ENCODE results near the gene NDUFB3. TPM values are rescaled to one million over a fixed set of nuclear protein-coding genes. Genes with fewer than 3 reads are reported as not detected.
"Not testable (repeated sequence)": the region's sequence is repeated elsewhere in the genome, so short reads cannot be mapped to it uniquely, and the experiment has no call there.

NDUFB3 gene
- total RNA-seq, 2 donors from 2014 or later, result 104 to 124 TPM

DNA sequence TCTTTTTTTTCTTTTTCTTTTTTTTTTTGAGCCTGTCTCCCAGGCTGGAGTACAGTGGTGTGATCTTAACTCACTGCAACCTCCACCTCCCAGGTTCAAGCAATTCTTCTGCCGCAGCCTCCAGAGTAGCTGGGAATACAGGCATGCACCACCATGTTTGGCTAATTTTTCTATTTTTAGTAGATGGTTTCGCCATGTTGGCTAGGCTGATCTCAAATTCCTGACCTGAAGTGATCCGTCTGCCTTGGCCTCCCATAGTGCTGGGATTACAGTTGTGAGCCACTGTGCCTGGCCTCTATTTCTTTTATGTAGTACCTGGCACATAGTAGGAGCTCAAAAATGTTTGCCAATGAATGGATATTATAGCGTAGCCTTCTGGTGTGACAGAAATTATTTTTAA, 37.4 kb downstream of the NDUFB3 start:
- no peak overlapping the region for H3K27ac Mint-ChIP-seq
- DNase-seq (ENCODE audit: low spot score) (no peak), ATAC-seq (no peak)
- H3K4me1 Mint-ChIP-seq (ENCODE audit: low read depth in 2 of 2), result peaks cover 5 to 20% of the 10 kb centered on the region in 2 donors
- H3K4me3 Mint-ChIP-seq, result no peak overlapping the region
- H3K9me3 Mint-ChIP-seq, result no peaks in the 10 kb centered on the region
- H3K36me3 Mint-ChIP-seq, result no peaks in the 10 kb centered on the region
- H3K27me3 Mint-ChIP-seq, result no peaks in the 10 kb centered on the region

DNA sequence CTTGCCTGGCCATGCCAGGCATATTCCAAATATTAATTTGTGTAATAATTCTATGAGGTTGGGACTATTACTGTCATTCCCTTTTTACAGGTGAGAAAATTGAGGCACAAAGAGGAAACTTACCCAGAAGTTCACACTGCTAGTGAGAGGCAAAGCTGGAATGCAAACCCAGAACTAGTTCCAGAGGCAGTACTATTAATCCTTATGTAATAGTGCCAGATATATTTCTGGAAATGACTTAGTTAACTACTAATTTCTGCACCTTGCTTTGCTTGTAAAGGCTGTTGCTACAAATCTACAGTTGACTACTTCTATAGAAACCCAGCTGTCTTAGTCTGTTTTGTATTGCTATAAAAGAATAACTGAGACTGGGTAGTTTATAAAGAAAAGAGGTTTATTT, 38.8 kb downstream of the NDUFB3 start:
- peaks cover 16 to 34% of the 10 kb centered on the region in 2 donors for H3K4me1 Mint-ChIP-seq (ENCODE audit: low read depth in 2 of 2)

DNA sequence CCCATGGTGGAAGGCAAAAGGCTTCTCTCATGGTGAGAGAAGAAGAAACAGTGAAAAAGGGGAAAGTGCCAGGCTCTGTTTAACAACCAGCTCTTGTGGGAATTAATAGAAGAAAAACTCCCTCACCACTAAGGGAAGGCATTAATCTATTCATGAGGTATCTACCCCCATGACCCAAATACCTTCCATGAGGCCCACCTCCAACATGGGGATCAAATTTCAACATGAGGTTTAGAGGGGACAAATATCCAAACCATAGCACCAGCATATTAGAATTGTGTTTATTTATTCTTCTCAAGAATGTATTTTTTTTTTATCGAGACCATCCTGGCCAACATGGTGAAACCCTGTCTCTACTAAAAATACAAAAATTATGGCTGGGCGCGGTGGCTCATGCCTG, 39.3 kb downstream of the NDUFB3 start:
- Mint-ChIP-seq H3K4me3 (no peak overlapping the region), H3K36me3 (peaks cover 6% of the 10 kb centered on the region), H3K4me1 (ENCODE audit: low read depth in 2 of 2) (peaks cover 21 to 39% of the 10 kb centered on the region in 2 donors), H3K9me3 (no peaks in the 10 kb centered on the region), H3K27ac (no peak overlapping the region), H3K27me3 (no peaks in the 10 kb centered on the region)
- no peak for ATAC-seq
- DNase-seq (ENCODE audit: low spot score), result no peak

More for the DNA sequence above, 38.8 kb downstream of the NDUFB3 start:
- ATAC-seq (no peak), DNase-seq (ENCODE audit: low spot score) (no peak)
- Mint-ChIP-seq H3K9me3 (no peaks in the 10 kb centered on the region), H3K27me3 (no peaks in the 10 kb centered on the region), H3K36me3 (peaks cover 6% of the 10 kb centered on the region), H3K4me3 (no peak overlapping the region), H3K27ac (no peak overlapping the region)

DNA sequence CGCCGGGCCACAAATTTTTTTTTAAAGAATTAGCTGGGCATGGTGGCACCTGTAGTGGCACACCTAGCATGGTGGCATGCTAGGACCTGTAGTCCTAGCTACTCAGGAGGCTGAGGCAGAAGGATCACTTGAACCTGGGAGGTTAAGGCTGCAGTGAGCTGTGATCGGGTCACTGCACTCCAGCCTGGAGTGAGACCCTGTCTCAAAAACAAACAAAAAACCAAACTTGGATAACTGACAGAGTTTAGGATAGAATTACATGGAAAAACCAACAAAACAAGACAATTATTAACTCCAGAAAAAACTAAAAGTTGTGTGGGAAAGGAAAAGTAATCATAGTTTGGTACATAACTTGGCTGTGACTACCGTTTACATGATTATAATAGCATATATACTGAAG, 42.5 kb downstream of the NDUFB3 start:
- peak overlapping the region; percentile 100 for H3K27ac Mint-ChIP-seq
- H3K27me3 Mint-ChIP-seq, result no peaks in the 10 kb centered on the region
- peaks cover 10% of the 10 kb centered on the region for H3K36me3 Mint-ChIP-seq
- peak overlapping the region; percentile 94 for H3K4me3 Mint-ChIP-seq
- DNase-seq (ENCODE audit: low spot score) (no peak), ATAC-seq (no peak)
- H3K4me1 Mint-ChIP-seq (ENCODE audit: low read depth in 2 of 2), result peaks cover 26 to 38% of the 10 kb centered on the region in 2 donors
- H3K9me3 Mint-ChIP-seq, result no peaks in the 10 kb centered on the region

DNA sequence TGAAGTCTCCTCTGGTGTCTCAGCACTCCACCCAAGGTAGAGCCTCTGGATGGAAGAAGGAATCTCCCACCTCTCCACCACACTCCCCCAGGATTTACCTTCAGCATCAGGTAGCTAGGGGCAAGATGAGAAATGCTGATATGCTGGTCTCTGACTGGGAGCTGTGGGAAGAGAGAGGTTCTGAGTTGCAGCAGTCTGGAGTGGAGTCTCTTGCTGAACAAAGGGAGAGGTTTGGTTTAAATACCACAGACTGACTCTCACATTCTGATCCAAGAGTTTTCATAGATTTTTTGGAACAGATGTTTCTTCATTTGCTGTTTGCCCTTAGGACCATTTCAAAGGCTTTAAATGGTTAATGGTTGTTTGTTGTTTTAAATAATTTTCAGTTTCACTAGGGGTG, 43.0 kb downstream of the NDUFB3 start:
- Mint-ChIP-seq H3K27me3 (no peaks in the 10 kb centered on the region), H3K4me1 (ENCODE audit: low read depth in 2 of 2) (peaks cover 26 to 38% of the 10 kb centered on the region in 2 donors), H3K36me3 (peaks cover 14% of the 10 kb centered on the region), H3K9me3 (no peaks in the 10 kb centered on the region), H3K27ac (peak overlapping the region; percentile 100), H3K4me3 (peak overlapping the region; percentile 94)
- ATAC-seq (no peak), DNase-seq (ENCODE audit: low spot score) (no peak)

DNA sequence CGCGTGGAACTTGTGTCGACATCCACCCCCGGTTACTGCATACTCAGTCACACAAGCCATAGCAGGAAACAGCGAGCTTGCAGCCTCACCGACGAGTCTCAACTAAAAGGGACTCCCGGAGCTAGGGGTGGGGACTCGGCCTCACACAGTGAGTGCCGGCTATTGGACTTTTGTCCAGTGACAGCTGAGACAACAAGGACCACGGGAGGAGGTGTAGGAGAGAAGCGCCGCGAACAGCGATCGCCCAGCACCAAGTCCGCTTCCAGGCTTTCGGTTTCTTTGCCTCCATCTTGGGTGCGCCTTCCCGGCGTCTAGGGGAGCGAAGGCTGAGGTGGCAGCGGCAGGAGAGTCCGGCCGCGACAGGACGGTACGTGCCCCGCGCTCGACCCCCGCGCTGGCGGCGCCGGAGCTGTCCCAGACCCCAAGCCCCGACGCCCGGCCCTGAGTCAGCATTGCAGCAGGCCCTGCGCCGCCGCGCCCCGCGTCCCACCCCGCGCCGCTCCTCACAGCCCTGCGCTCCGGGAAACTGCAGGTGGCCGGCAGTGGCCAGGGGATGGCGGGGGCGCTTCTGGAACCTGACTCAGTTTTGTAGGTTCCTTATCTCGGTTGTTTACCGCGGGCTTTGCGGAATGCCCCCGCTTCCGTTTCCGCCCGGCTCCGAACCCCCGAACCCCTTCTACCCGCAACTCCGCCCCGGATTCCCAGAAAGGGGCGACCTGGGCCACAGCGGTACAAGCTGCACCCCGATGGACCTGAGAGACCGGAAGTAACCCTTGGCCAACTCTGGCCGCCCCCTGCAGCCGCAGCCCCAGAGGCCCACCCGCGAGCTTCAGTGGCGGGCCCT, 44.5 kb downstream of the NDUFB3 start, which contains the start of gene CFLAR:
TSS of gene CFLAR (plus strand) at position 50 of the 844 bp plus-strand sequence. CDS start 13,702 bp downstream, outside the sequence.
- peak within 1 kb of the TSS; percentile 94 for H3K4me3 Mint-ChIP-seq
- H3K4me1 Mint-ChIP-seq (ENCODE audit: low read depth in 2 of 2), result peaks cover 33 to 51% of the 10 kb centered on the region in 2 donors
- H3K36me3 Mint-ChIP-seq, result peaks cover 28% of the 10 kb centered on the region
- no peaks in the 10 kb centered on the region for H3K9me3 Mint-ChIP-seq
- H3K27me3 Mint-ChIP-seq, result no peaks in the 10 kb centered on the region
- ATAC-seq (peak; percentile 77 to 79), DNase-seq (ENCODE audit: low spot score) (peak; percentile 97)
- peak within 1 kb of the TSS; percentile 100 for H3K27ac Mint-ChIP-seq

DNA sequence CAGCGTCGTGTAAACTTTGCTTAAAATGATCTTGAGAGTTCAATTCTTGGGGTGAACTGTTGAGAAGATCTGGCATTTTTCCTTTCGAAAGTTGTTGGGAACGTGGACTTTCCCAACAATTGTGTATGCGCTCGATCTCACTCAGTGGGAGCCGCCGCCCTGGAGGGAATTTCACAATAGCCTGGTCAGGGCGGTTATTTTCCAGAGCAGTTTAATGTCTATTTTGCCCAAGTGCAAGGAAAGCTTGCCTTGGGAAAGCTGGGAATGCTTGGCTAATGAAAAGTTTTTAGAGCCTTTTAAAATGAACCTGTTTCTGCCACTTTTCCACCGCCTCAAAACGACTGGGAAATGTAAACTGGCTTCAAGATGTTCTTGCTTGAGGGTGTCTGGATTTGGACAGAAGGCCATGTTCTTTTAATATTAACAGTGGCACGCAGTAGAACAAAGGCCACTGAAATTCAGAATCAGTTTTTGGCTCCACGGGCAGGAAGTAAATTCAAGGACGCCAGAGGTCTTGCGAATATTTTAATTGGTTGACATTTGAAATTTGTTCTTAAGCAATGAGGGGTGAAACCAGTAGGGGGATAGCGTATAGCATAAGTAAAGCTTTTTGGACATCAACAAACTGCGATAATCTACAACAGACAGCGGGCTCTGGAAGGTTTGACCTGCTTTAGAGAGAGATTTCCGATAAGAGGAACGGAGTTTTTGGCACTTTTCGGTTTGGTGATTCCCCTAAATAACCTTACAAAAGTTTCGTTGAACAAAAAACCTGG, 45.3 kb downstream of the NDUFB3 start:
- peaks cover 33% of the 10 kb centered on the region for H3K36me3 Mint-ChIP-seq
- H3K4me1 Mint-ChIP-seq (ENCODE audit: low read depth in 2 of 2), result peaks cover 35 to 57% of the 10 kb centered on the region in 2 donors
- DNase-seq (ENCODE audit: low spot score) (peak; percentile 67), ATAC-seq (peak; percentile 45 to 61)
- no peaks in the 10 kb centered on the region for H3K9me3 Mint-ChIP-seq
- no peaks in the 10 kb centered on the region for H3K27me3 Mint-ChIP-seq
- peak overlapping the region; percentile 94 for H3K4me3 Mint-ChIP-seq
- H3K27ac Mint-ChIP-seq, result peak overlapping the region; percentile 100

DNA sequence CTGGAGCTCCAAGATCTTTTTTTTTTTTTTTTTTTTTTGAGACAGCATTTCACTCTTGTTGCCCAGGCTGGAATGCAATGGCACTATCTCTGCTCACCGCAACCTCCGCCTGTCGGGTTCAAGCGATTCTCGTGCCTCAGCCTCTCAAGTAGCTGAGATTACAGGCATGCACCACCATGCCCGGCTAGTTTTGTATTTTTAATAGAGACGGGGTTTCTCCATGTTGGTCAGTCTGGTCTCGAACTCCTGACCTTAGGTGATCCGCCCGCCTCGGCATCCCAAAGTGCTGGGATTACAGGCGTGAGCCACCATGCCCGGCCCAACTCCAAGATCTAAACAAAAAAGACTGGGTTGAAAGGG, 45.9 kb downstream of the NDUFB3 start:
- H3K27ac Mint-ChIP-seq, result peak overlapping the region; percentile 100
- H3K4me3 Mint-ChIP-seq, result peak overlapping the region; percentile 94
- peaks cover 38% of the 10 kb centered on the region for H3K36me3 Mint-ChIP-seq
- peak; percentile 64 for DNase-seq (ENCODE audit: low spot score)
- H3K9me3 Mint-ChIP-seq, H3K27me3 Mint-ChIP-seq: not testable (repeated sequence)
- H3K4me1 Mint-ChIP-seq (ENCODE audit: low read depth in 2 of 2), result peaks cover 41 to 63% of the 10 kb centered on the region in 2 donors
- ATAC-seq, result peak in 1 of 2 donors; percentile 2

DNA sequence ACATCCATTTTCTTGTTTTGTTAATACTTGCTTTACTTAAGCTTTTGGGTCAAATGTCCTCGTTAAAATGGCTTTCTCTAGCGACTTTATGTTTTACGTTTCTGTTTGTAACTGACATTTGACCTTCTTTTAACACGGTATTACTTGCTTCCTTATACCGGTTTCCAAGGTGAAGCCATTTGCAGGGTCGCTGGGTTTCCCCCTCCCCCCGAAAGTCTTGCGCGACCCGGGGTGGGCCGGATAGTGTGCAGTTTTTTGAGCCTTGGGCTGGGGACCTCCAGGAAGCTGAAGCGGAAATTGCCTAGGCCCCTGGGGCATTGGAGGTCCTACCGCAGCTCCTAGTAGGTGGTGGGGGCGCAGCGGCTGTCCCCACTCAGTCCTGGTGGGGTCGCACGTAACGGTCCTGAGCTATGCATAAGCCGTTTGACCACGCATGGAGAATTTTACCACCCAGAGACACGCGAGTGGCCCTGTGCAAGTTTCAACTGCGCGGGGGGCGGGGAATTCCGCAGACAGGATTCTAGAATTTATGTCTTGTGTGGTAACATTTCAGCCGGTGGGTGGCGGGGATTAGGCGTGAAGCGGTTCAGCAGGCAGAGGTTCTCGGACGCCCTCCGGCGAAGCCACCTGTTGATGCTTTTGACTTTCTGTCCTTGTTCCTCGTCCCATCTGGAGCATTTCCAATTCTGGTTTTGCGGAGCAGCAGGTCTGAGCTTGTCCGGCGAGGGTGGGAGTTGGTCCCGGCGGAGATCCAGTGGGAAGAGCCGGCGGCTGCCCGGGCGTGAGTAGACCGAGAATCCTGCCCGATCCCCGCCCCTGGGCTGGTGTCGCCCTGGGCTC, 46.5 kb downstream of the NDUFB3 start:
- Mint-ChIP-seq H3K27me3 (no peaks in the 10 kb centered on the region), H3K4me3 (peak overlapping the region; percentile 94), H3K4me1 (ENCODE audit: low read depth in 2 of 2) (peaks cover 40 to 67% of the 10 kb centered on the region in 2 donors), H3K36me3 (peaks cover 40% of the 10 kb centered on the region), H3K9me3 (no peaks in the 10 kb centered on the region), H3K27ac (peak overlapping the region; percentile 100)
- peak; percentile 55 to 67 for ATAC-seq
- peak; percentile 93 for DNase-seq (ENCODE audit: low spot score)

DNA sequence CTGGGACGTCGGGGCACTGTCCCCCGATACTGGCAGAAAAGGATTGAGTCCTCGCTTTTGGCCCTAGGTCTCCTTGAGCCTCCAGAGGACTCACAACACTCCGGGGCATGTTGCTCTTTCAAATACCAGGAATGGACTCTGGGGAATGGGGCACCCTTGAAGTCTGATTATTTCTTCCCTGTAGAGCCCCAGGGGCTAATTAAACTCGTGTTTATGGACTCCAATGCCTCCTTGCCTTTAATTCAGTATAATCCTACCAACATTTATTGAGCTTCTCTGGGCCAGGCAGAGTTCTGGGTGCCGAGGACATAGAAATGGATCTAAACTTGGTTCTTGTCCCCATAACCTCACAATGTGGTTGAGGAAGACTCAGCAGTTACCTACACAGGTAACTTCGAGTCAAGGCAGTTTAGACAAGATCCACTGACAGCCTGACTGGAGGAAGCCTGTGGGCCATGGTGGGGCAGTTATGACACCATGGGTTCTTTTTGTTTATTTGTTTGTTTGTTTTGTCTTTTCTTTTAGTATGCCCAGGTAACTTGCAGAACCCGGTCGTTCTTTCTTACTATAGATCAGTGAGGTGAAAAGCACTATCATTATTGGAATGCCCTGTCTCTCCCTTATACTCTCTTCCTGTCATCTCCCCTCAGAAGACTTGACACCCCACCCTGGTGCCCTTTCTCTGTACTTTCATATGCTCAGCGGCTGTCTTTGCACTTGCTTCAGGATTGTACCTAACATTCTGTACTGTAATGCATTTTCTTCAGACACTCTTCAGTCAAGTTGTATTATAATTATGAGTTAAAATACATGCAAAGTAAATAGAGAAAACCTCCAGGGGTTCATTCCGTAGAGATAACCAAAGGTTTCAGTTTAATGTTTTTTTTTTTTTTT, 47.4 kb downstream of the NDUFB3 start:
- Mint-ChIP-seq H3K36me3 (peaks cover 45% of the 10 kb centered on the region), H3K4me3 (peak overlapping the region; percentile 94), H3K9me3 (no peaks in the 10 kb centered on the region), H3K27me3 (no peaks in the 10 kb centered on the region), H3K27ac (peak overlapping the region; percentile 100), H3K4me1 (ENCODE audit: low read depth in 2 of 2) (peaks cover 42 to 70% of the 10 kb centered on the region in 2 donors)
- ATAC-seq (no peak), DNase-seq (ENCODE audit: low spot score) (peak; percentile 64)

DNA sequence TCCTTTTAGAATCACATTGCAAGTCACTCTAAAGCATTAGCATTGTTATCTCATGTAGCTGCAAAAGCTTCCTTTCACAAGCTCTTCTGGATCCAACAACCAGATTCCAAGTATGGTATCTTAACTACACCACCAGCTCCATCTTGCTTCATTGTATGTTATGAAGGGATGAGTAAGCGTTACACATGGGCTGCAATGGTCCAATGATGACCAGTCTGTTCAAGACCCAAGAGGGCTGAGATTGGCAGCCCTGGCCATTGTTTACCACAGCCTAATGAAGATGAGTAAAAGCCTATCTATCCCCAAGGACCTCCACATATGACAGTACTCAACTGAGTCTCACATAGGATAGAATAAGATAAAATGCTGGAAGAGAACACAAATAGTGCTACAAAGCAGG, 50.5 kb downstream of the NDUFB3 start:
- no peaks in the 10 kb centered on the region for H3K27me3 Mint-ChIP-seq
- peak overlapping the region; percentile 94 for H3K4me3 Mint-ChIP-seq
- no peak for DNase-seq (ENCODE audit: low spot score)
- peak overlapping the region; percentile 100 for H3K27ac Mint-ChIP-seq
- no peak for ATAC-seq
- peaks cover 50 to 72% of the 10 kb centered on the region in 2 donors for H3K4me1 Mint-ChIP-seq (ENCODE audit: low read depth in 2 of 2)
- no peaks in the 10 kb centered on the region for H3K9me3 Mint-ChIP-seq
- peaks cover 45% of the 10 kb centered on the region for H3K36me3 Mint-ChIP-seq

DNA sequence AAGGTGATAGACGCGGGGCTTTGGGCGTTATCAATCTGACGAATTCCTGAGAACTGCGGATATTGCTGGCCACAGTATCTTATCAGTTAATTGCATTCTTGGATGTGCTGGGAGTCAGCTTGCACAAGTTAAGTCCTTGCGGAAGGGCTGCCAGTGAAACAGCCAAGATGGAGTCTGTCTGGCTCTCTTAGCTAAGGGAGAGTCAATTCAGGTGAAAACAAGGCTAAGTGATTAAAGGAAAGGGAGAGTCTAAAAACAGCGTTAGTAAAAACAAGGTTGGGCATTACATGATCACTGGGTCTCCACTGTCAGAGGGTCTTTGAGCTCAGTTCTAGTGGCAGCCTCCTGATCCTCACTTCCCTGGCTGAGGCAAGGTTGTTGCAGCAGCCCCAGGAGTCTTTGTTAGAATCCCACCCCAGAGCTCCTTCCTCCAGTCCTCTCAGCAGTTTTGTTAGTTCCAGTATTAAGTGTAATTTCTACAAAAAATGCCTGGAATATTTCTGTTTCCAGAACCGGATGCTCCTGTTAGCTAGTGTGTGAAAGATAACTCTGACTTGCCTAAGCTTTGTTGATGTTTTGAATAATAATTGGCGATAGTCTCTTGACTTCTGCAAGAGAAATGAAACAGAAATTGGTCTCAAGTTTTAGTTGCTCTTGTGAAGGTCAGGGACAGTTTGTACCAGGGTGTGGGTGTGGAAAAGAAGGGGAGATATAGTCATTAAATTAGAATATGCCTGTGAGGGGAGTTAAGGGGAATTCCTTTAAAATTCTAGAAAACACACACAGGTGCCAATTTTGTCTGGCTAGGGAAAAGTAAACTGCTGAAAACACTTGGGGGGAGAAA, 54.7 kb downstream of the NDUFB3 start:
- peaks cover 41% of the 10 kb centered on the region for H3K36me3 Mint-ChIP-seq
- peak overlapping the region; percentile 94 for H3K4me3 Mint-ChIP-seq
- DNase-seq (ENCODE audit: low spot score) (no peak), ATAC-seq (peak; percentile 24 to 37)
- no peaks in the 10 kb centered on the region for H3K27me3 Mint-ChIP-seq
- H3K9me3 Mint-ChIP-seq, result no peaks in the 10 kb centered on the region
- peak overlapping the region; percentile 100 for H3K27ac Mint-ChIP-seq
- H3K4me1 Mint-ChIP-seq (ENCODE audit: low read depth in 2 of 2), result peaks cover 62 to 82% of the 10 kb centered on the region in 2 donors
